DMS79 treated with DMSO at 0.1 percent for 48 hours (cell line): Measurements from ENCODE around the gene VTN.

Source experiments
- DNase-seq: peaks from one replicate; lab custom pipeline; 2025; lab: John Stamatoyannopoulos, UW

VTN gene

DNA sequence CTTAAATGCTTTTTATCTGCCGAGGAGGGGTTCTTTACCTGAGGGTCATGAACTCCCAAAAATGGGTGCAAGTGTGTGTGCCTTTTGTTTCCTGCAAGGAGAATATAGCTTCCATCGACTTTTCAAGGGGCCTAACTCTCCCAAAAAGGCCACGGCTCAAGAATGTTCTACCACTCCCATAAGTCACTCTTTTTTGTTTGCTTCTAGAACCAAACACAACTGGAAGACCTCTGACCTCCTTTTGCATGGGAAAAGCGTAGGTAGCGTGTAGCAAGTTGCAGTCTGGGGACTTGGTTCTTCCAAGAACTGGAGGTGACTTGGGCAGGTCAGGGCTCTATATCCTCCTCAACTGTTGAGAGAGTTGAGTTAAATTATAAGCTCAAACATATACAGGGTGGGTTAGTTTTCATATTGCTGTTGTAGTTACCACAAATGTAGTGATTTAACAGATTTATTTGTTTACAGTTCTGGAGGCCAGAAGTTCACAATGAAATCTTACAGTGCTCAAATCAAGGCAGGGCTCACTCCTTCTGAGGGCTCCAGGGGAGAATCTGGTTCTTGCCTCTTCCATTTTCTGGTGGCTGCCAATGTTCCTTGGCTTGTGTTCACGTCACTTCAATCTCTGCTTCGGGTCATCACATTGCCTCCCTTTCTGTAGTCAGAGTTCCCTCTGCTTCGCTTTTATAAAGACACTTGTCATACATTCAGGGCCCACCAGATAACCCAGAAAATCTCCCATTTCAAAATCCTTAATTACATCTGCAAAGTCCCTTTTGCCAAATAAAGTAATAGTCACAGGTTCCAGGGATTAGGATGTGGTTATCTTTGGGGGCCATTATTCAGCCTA, 49.7 kb downstream of the VTN start:
- no peak for DNase-seq

- DNase-seq = peak; percentile 42
Measured at GRCh38 chr17:28319598-28319935, 50.5 kb downstream of the VTN start.

GRCh38 chr17:28318759-28319597, 51.1 kb downstream of the VTN start, which contains the start of gene TMEM97:
Gene TMEM97 (plus strand): TSS chr17:28319200. CDS start chr17:28319240, 40 bp downstream.
- peak; percentile 96 for DNase-seq

GRCh38 chr17:28317966-28318758, 51.9 kb downstream of the VTN start:
- no peak for DNase-seq
